ENCODE data around the gene BCAS3.

- TF ChIP-seq CTCF (IDR thresholded peaks at IDR 0.05) (no peak), POLR2A (IDR thresholded peaks at IDR 0.05) (no peak)
Measured at GRCh38 chr17:61152898-61153297, 475.2 kb downstream of the BCAS3 start.

All from body of pancreas (tissue), 4 donors.